MM.1S (cell line): ENCODE measurements around the gene NKX2-3.

Source experiments
- DNase-seq: peaks from one replicate; pipeline ENCODE4 v3.0.0-alpha.2; 2015
- H2AFZ ChIP-seq: fragments of 300-600 bp; sonication (generic); 2 replicates; pipeline ENCODE4 v1.6.0; 2016; ENCODE audit warnings: antibody characterized with exemption, low read length
- H3F3A ChIP-seq: fragments of 300-600 bp; sonication (generic); 2 replicates; pipeline ENCODE4 v1.6.1; 2016; ENCODE audit warnings: mild to moderate bottlenecking, antibody characterized with exemption, low read length, moderate library complexity, mixed read lengths; ENCODE audit not compliant: insufficient read depth
- H3K27ac ChIP-seq: fragments of 300-600 bp; sonication (generic); 2 replicates; pipeline ENCODE4 v1.5.1; 2016; ENCODE audit warnings: mild to moderate bottlenecking, low read length
- H3K27me3 ChIP-seq: fragments of 300-600 bp; sonication (generic); replicated peaks from 2 replicates; pipeline ENCODE4 v1.6.0; 2016; ENCODE audit warnings: low read length; ENCODE audit not compliant: insufficient read depth
- H3K36me3 ChIP-seq: fragments of 300-600 bp; sonication (generic); replicated peaks from 2 replicates; pipeline ENCODE4 v1.6.1; 2016; ENCODE audit warnings: mild to moderate bottlenecking, low read length, mixed read lengths; ENCODE audit not compliant: insufficient read depth
- H3K4me1 ChIP-seq: fragments of 300-600 bp; sonication (generic); 2 replicates; pipeline ENCODE4 v1.6.1; 2016; ENCODE audit warnings: low read length, mixed read lengths
- H3K4me2 ChIP-seq: fragments of 300-600 bp; sonication (generic); 2 replicates; pipeline ENCODE4 v1.6.0; 2016; ENCODE audit warnings: low read depth, low read length
- H3K4me3 ChIP-seq: fragments of 300-600 bp; sonication (generic); 2 replicates; pipeline ENCODE4 v1.5.1; 2016; ENCODE audit warnings: low read length, mixed read lengths
- H3K79me2 ChIP-seq: fragments of 300-600 bp; sonication (generic); 2 replicates; pipeline ENCODE4 v1.6.1; 2016; ENCODE audit warnings: mixed run types, low read length, mixed read lengths
- H3K9ac ChIP-seq: fragments of 300-600 bp; sonication (generic); 2 replicates; pipeline ENCODE4 v1.6.1; 2016; ENCODE audit warnings: low read length, mixed read lengths
- H3K9me2 ChIP-seq: fragments of 300-600 bp; sonication (generic); replicated peaks from 2 replicates; pipeline ENCODE4 v1.6.1; 2016; ENCODE audit warnings: mild to moderate bottlenecking, low read length, mixed read lengths; ENCODE audit not compliant: insufficient read depth
- H3K9me3 ChIP-seq: fragments of 300-600 bp; sonication (generic); replicated peaks from 2 replicates; pipeline ENCODE4 v1.6.1; 2016; ENCODE audit warnings: mild to moderate bottlenecking, low read length, mixed read lengths; ENCODE audit not compliant: insufficient read depth
- H4K20me1 ChIP-seq: fragments of 300-600 bp; sonication (generic); 2 replicates; pipeline ENCODE4 v1.6.1; 2016; ENCODE audit warnings: mild to moderate bottlenecking, low read length, moderate library complexity, mixed read lengths; ENCODE audit not compliant: insufficient read depth
- CTCF ChIP-seq: fragments of 300-600 bp; sonication (generic); IDR thresholded peaks from 2 replicates; pipeline ENCODE4 v1.5.1; 2016; ENCODE audit warnings: antibody characterized with exemption, low read length, mixed read lengths
- EZH2 ChIP-seq: fragments of 300-600 bp; sonication (generic); optimal IDR thresholded peaks from 2 replicates; pipeline ENCODE3; 2017; ENCODE audit warnings: low read depth, mild to moderate bottlenecking, antibody characterized with exemption, low read length, mixed read lengths
- EZH2phosphoT487 ChIP-seq: fragments of 300-600 bp; sonication (generic); IDR thresholded peaks from 2 replicates; pipeline ENCODE4 v1.6.1; 2018; ENCODE audit warnings: antibody characterized with exemption, low read length

Gene NKX2-3

GRCh38 chr10:99555371-99555770 is 22.6 kb downstream of the NKX2-3 start:
- Histone ChIP-seq H3K27me3 (no peaks in the 10 kb centered on the region), H3K9ac (no peak overlapping the region), H3K79me2 (no peaks in the 10 kb centered on the region), H3F3A (peaks cover 14% of the 10 kb centered on the region), H3K4me2 (peak overlapping the region; percentile 81), H3K4me1 (peaks cover 26% of the 10 kb centered on the region), H3K36me3 (no peaks in the 10 kb centered on the region), H3K4me3 (peak overlapping the region; percentile 42), H3K9me2 (no peaks in the 10 kb centered on the region), H2AFZ (peak overlapping the region; percentile 56), H4K20me1 (no peaks in the 10 kb centered on the region), H3K27ac (peak overlapping the region; percentile 12; the same call in 1 of the 2 replicates), H3K9me3 (no peaks in the 10 kb centered on the region)
- no peak for DNase-seq
- no peak for TF ChIP-seq CTCF
- no peak for TF ChIP-seq EZH2
- no peak for TF ChIP-seq EZH2phosphoT487

GRCh38 chr10:99555825-99556523 is 23.2 kb downstream of the NKX2-3 start:
- Histone ChIP-seq H3K27me3 (no peaks in the 10 kb centered on the region), H3K79me2 (no peaks in the 10 kb centered on the region), H2AFZ (peak overlapping the region; percentile 56), H3K9me3 (no peaks in the 10 kb centered on the region), H3K9ac (0 out of 2 replicates have a peak overlapping the region, but pooled peaks have one; percentile 8), H3K4me1 (peaks cover 26% of the 10 kb centered on the region), H4K20me1 (no peaks in the 10 kb centered on the region), H3F3A (peaks cover 14% of the 10 kb centered on the region), H3K36me3 (no peaks in the 10 kb centered on the region), H3K4me2 (peak overlapping the region; percentile 81), H3K4me3 (peak overlapping the region; percentile 42), H3K27ac (peak overlapping the region; percentile 12; the same call in 1 of the 2 replicates), H3K9me2 (no peaks in the 10 kb centered on the region)
- DNase-seq = peak; percentile 66
- TF ChIP-seq CTCF = no peak
- TF ChIP-seq EZH2 = no peak
- TF ChIP-seq EZH2phosphoT487 = no peak

GRCh38 chr10:99557044-99557443 is 24.3 kb downstream of the NKX2-3 start:
- Histone ChIP-seq H3K36me3 (no peaks in the 10 kb centered on the region), H3K27ac (no peak overlapping the region), H3K4me3 (no peak overlapping the region), H3K9me3 (no peaks in the 10 kb centered on the region), H3K27me3 (no peaks in the 10 kb centered on the region), H3K4me1 (peaks cover 17% of the 10 kb centered on the region), H2AFZ (no peak overlapping the region), H3K9ac (no peak overlapping the region), H3K79me2 (no peaks in the 10 kb centered on the region), H3K4me2 (no peak overlapping the region), H4K20me1 (no peaks in the 10 kb centered on the region), H3F3A (peaks cover 14% of the 10 kb centered on the region), H3K9me2 (no peaks in the 10 kb centered on the region)
- no peak for TF ChIP-seq EZH2phosphoT487
- TF ChIP-seq CTCF = no peak
- no peak for TF ChIP-seq EZH2
- no peak for DNase-seq
